Heart left ventricle (tissue), 13 donors: ENCODE measurements around the gene AUH.

Experiments used
- CTCF ChIP-seq, 12 donors: fragments of 200-600 bp; sonication (generic) in 4 of 12; IDR thresholded peaks; one replicate each; pipeline versions ENCODE4 v1.5.0 to v1.8.0; 2018 to 2022; ENCODE audit warnings: antibody characterized with exemption in 12 of 12, mild to moderate bottlenecking in 5 of 12
- POLR2A ChIP-seq, 2 donors: fragments of 450-650 bp; IDR thresholded peaks; one replicate each; pipeline ENCODE4 v1.6.1; 2017; ENCODE audit warnings: antibody characterized with exemption in 2 of 2, mild to moderate bottlenecking in 2 of 2, moderate library complexity in 2 of 2
- donor health status: ischemic (EF 13 %, LVEDD 7.1; RV severe dilation, severe dysfunction).
- donor health status: DM: no; HTN: yes; CAD: no.
- donor health status: DM: no; HTN: no; CAD: no.
- donor health status: ischemic (EF 25% LVEDD 6.9; RV normal size, moderate dysfunction).
- donor health status: ischemic (EF 25% LVEDD 5.7; RV mildly dilated, moderate dysfunction).
- donor health status: ischemic (EF 35%, LVEDD 5.7; RV mildly dilated, moderate dysfunction).
- donor health status: nonischemic (EF 11% LVEDD 7.7; RV severe dilation, severe dysfunction).
- donor health status: DM: yes; HTN: yes; CAD: no.
- donor health status: PGD.
- donor health status: ischemic (EF 29% LVEDD 5.4; RV normal size, mild dysfunction).
- donor health status: nonischemic (EF 23%, LVEDD 6.1; RV moderate dilation, normal function).

- TF ChIP-seq POLR2A (IDR thresholded peaks at IDR 0.05) (no peak), CTCF (IDR thresholded peaks at IDR 0.05) (no peak)
Observed at GRCh38 chr9:91378695-91379127, 17.0 kb upstream of the AUH start.
